ENCODE data around the gene RRP1.

RRP1 gene

DNA sequence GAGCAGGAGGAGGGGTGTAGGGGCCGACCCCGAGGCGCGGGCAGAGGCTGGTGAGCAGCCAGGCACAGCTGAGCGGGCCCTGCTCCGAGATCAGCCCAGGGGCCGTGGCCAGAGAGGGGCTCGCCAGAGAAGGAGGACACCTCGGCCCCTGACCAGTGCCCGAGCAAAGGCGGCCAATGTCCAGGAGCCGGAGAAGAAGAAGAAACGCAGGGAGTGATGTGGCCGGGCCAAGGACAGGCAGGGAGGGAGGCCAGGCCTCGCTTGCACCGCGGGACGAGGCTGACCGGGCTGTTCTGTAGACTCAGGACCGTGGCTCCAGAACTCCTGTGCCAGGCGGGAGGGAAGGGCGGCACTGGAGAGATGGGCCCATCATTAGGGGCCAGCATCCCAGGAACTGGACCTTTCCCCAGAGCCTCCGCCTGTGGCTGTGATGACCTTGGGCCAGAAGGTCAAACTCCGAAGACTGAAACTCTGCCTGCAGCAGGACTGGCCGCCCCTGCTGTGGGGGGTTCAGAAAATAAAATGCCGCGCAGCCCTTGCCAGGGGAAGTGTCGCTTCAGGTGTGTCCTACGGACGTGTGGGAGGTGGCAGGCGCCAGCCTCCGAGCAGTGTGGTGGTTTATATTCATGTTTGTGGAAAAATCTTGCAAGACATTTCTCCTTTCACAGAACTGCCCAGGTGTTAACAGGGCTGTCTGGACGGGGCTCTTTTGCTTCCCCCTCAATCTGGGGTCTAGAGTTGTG, 14.4 kb downstream of the RRP1 start:
- no peak for DNase-seq

- DNase-seq: no peak
These were observed 16.0 kb downstream of the RRP1 start for GRCh38 chr21:43805275-43805800.

- no peak for DNase-seq
These were observed 16.8 kb downstream of the RRP1 start for GRCh38 chr21:43806017-43806710.

- no peak for DNase-seq
These were observed 19.0 kb downstream of the RRP1 start for GRCh38 chr21:43808367-43808766.

DNA sequence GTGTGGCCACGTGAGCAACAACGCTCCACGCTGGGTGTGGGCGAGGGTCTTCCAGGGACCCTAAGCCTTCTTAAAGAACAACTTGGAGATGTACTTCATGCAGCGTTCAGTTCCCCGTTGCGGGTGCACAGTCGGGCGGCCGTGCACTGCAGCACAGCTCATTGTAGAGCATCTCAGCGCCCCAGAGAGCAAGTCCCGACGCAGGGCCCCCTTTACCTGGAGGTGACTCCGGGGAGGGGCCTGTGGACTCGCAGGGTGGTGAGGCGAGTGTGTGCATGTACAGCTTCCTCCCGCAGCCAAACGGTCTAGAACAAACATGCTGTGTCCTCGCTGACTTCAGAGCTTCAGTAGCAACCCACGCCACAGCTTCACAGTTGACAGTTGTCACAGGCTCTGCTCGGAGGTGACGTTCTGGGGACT, 19.5 kb downstream of the RRP1 start:
- no peak for DNase-seq

DNA sequence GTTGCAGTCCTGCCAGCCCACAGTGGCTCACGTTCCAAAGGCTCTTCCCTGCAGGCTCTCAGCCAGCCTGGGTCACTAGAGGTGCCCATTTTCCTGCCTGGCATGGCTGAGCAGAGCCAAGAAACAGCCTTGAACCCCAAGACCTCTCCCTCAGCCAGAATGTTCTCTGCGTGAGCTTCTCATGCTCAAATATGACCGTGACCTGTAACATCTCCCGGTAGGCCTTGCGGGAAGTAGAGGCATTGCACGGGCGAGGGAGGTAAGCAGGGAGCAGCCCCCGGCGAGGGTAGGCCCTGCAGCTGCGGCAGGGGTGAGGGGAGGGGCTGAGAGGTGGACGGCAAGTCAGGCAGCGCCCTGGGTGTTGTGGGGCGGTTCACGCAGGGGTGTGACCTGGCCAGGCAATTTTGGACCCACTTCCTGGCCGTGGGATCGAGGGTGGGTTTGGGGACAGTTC, 20.0 kb downstream of the RRP1 start:
- DNase-seq: no peak

GRCh38 chr21:43809853-43810504, 20.6 kb downstream of the RRP1 start:
- DNase-seq: no peak

DNA sequence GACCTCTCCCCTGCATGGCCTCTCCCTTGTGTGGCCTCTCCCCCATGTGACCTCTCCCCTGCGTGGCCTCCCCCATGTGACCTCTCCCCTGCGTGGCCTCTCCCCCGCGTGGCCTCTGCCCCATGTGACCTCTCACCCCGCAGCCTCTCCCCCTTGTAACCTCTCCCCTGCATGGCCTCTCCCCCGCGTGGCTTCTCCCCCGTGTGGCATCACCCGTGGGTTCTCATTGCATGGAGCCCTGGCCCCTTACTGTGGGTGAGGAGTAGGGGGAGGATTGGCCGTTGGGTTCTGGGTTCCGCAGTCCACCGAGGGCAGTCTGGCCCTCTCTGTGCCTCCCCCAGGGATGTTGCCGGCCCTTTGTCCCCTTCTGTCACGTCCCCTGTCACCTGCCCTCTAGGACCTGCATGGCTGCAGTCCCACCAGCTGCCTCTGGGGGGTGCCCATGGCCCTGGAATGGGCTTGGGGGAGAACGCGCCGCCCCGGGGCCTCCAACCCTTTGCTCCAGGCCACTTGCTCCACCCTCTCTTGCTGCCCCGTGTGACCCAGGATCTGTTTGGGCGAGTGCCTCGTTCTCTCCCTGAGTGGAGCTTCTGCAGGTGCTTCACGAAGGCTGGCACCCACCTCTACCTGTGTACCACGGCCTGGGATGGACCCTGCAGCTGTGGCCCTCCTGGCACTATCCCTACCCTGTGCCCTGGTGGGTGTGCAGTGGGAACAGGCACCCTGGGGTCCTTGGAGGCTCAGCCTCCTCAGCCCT, 21.3 kb downstream of the RRP1 start:
- DNase-seq: peak; percentile 71

DNA sequence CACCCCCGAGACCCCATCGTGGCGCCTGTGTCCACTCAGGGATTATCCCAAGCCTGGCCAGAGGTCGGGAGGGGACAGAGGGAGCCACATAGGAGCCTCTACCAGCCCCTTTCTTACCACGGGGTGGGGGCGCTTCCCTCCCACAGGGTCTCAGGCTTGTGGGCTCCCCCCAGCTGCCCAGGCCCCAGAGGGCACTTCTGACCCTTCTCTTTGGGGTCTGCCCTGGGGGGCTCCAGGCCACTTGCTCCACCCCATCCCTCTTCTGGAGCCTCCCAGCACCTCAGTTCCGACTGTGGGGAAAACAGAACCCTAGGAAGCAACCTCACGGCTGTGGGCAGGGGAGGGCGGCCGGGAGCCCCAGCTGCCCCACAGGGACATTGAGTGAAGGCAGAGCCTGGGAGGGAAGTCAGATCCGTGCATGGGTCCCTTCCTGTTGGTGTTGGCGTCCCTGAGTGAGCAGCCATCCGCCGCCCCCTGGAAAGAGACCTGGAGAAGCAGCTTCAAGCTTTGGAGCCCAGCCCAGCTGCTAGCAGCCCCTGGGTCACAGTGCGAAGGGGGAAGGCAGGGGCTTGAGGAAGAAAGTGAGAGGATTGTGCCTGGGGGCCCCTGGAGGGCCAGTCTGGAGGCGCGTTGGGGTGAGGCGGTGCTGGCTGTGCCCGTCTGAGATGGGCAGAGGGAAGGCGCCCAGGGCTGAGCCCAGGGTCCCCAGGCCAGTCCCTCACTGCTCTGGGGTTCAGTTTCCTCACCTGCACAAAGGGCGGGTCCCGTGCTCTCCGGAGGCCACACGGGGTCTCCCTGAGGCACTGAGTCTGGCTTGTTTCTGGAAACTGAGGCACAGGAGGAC, 22.1 kb downstream of the RRP1 start:
- DNase-seq: no peak

- DNase-seq: no peak
These were observed 22.9 kb downstream of the RRP1 start for GRCh38 chr21:43812139-43812821.

- no peak for DNase-seq
These were observed 23.7 kb downstream of the RRP1 start for GRCh38 chr21:43812957-43813655.

- no peak for DNase-seq
These were observed 24.2 kb downstream of the RRP1 start for GRCh38 chr21:43813656-43813980.

DNA sequence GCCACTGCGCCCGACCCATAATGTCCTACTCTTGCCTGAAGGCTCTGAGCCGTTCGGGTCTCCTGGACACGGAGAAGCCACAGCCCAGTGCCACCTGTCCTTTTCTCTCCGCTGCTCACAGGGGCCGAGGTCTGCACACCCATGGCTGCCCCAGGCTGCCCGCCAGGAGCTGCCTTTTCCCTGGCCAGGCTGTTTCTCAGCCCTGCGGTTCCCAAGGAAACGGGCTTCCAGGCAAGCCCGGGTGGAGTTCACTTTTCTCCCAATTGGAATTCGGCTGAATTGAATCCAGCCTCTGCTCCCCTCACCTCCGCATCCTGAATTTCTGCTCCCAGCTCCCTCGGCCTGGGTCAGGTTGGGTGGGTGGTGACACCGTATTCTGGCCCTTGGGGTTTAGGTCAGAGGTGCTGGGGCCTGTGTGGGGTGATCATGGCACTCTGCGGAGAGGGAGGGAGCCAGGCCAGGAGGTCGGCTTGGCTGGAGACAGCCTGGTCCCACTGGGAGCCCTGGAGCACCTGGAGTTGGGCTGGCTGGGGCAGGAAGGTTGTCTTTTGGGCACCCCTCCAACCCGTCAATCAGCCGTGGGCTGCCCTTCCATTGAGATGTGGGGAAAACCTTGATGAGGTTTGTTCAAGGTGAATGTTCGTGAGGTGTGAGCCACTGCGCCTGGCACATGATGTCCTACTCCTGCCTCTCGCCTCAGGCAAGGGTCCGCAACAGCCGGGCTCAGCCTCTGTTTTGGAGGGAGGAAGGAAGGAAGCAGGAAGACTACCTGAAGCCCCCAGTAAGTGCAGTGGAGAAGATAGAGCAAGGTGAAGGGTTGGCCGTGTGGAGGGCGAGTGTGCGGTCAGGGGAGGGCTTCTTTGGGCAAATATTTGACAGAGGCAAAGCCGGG, 25.1 kb downstream of the RRP1 start:
- no peak for DNase-seq

GRCh38 chr21:43815107-43815613, 25.8 kb downstream of the RRP1 start:
- DNase-seq: no peak

- DNase-seq: no peak
These were observed 26.6 kb downstream of the RRP1 start for GRCh38 chr21:43815991-43816390.

DNA sequence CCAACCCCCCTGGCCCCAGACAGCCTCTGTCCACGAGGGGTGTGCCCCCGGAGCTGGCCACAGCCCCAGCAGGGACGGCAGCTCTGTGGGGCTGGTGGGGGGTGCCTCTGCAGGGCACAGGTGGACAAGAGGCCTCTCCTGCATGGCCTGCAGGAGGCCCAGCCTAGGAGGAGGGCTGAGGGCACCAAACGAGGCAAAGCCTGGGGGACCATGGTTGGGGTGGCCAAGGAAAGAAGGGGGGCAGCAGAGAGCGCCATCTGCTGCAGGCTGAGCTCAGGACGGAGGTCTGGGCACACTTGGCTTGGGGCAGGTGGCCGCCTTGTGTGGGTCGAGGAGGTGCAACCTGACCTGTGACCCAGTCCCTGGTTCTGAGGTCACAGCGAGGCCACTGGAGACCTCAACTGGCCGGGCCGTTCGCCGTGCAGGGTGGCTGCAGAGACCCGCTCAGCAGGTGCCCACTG, 27.3 kb downstream of the RRP1 start:
- DNase-seq: no peak

- DNase-seq: no peak
These were observed 28.0 kb downstream of the RRP1 start for GRCh38 chr21:43817157-43818086.

DNA sequence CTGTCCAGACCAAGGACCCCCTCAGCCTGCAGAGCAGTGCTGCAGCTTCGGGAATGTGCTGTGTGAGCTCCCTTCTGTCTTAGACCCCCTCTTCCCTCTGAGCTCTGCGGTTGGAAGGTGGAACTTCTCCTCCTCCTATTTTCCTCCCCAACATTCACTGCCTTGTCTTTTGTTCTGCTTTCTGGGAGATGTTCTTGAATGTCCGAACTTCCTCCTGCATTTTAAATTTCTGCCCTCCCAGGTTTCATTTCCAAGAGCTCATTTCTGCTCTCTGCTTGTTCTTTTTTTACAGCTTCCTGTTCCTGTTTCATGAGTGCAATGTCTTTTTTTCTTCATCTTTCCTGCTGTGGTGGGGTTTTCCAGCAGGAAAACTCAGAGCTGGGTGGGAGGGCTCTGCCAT, 29.3 kb downstream of the RRP1 start:
- DNase-seq: peak; percentile 63
